OCI-LY1 (cell line): ENCODE data around the gene DCDC2B.

Experiments used
- H2AFZ ChIP-seq: fragments of 200-600 bp; sonication (generic), shearing (Covaris generic); 2 replicates; pipeline ENCODE4 v1.6.0; 2014; ENCODE audit warnings: antibody characterized with exemption, mild to moderate bottlenecking, low read length
- H3F3A ChIP-seq: fragments of 200-600 bp; sonication (generic), shearing (Covaris generic); 2 replicates; pipeline ENCODE4 v1.6.0; 2014; ENCODE audit warnings: mild to moderate bottlenecking, antibody characterized with exemption, low read length, moderate library complexity; ENCODE audit not compliant: insufficient read depth
- H3K27ac ChIP-seq: fragments of 200-600 bp; sonication (generic); 2 replicates; pipeline ENCODE4 v1.5.1; 2014; ENCODE audit warnings: low read length, mixed run types, mild to moderate bottlenecking, low read depth; ENCODE audit not compliant: poor library complexity, severe bottlenecking
- H3K27me3 ChIP-seq: fragments of 200-600 bp; sonication (generic); 2 replicates; pipeline ENCODE4 v1.6.0; 2014; ENCODE audit warnings: antibody characterized with exemption, mild to moderate bottlenecking, low read length, moderate library complexity; ENCODE audit not compliant: insufficient read depth
- H3K36me3 ChIP-seq: fragments of 200-600 bp; sonication (generic); 2 replicates; pipeline ENCODE4 v1.6.1; 2014; ENCODE audit warnings: mild to moderate bottlenecking, antibody characterized with exemption, low read length, moderate library complexity, mixed read lengths; ENCODE audit not compliant: insufficient read depth
- H3K4me1 ChIP-seq: fragments of 200-600 bp; sonication (generic); 2 replicates; pipeline ENCODE4 v1.5.1; 2014; ENCODE audit warnings: mild to moderate bottlenecking, low read length, moderate library complexity; ENCODE audit not compliant: insufficient read depth, severe bottlenecking
- H3K4me2 ChIP-seq: fragments of 200-600 bp; sonication (generic), shearing (Covaris generic); 2 replicates; pipeline ENCODE4 v1.6.1; 2014; ENCODE audit warnings: low read length
- H3K4me3 ChIP-seq: fragments of 200-600 bp; sonication (generic); 2 replicates; pipeline ENCODE4 v1.5.1; 2014; ENCODE audit warnings: low read length, low read depth, mild to moderate bottlenecking, mixed read lengths; ENCODE audit not compliant: poor library complexity, severe bottlenecking
- H3K79me2 ChIP-seq: fragments of 200-600 bp; shearing (Covaris generic); 2 replicates; pipeline ENCODE4 v1.6.1; 2016; ENCODE audit warnings: mixed run types, low read length, mixed read lengths; ENCODE audit not compliant: insufficient read depth
- H3K9ac ChIP-seq: fragments of 200-600 bp; sonication (generic), shearing (Covaris generic); 2 replicates; pipeline ENCODE4 v1.6.1; 2014; ENCODE audit warnings: mild to moderate bottlenecking, low read length, mixed read lengths
- H3K9me2 ChIP-seq: fragments of 200-600 bp; sonication (generic), shearing (Covaris generic); 2 replicates; pipeline ENCODE4 v1.6.1; 2014; ENCODE audit warnings: low read depth, mild to moderate bottlenecking, low read length, mixed read lengths
- H3K9me3 ChIP-seq: fragments of 200-600 bp; shearing (Covaris generic); 2 replicates; pipeline ENCODE4 v1.6.1; 2014; ENCODE audit warnings: low read length, mixed read lengths
- H4K20me1 ChIP-seq: fragments of 200-600 bp; sonication (generic), shearing (Covaris generic); 2 replicates; pipeline ENCODE4 v1.6.0; 2016; ENCODE audit warnings: mild to moderate bottlenecking, low read length; ENCODE audit not compliant: insufficient read depth
- EZH2 ChIP-seq: fragments of 200-600 bp; sonication (generic), shearing (Covaris generic); IDR thresholded peaks from 2 replicates; pipeline ENCODE4 v1.8.0; 2017; ENCODE audit warnings: borderline replicate concordance, mixed run types, mild to moderate bottlenecking, antibody characterized with exemption, low read length, moderate library complexity, mixed read lengths
- TF ChIP-seq, protein P1 (sequence below): fragments of 200-600 bp; sonication (generic), shearing (Covaris generic); IDR thresholded peaks from 2 replicates; pipeline ENCODE4 v1.5.1; 2017; ENCODE audit warnings: mild to moderate bottlenecking, antibody characterized with exemption, low read length, moderate library complexity, mixed read lengths

The DCDC2B gene

DNA sequence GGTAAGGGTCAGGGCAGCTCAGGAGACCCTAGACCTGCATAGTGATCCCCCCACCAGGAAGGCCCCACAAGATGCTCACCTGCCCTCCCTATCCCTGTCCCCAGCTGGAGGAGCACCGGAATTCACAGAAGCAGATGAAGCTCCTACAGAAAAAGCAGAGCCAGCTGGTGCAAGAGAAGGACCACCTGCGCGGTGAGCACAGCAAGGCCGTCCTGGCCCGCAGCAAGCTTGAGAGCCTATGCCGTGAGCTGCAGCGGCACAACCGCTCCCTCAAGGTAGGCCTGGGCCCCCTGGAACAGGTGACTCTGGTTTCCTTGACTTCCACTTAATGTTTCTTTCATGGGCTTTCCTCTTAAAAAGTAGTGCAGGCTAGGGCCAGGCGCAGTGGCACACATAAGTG lies 21.0 kb upstream of the DCDC2B start:
- H3K9me2 ChIP-seq: no peaks in the 10 kb centered on the region
- H4K20me1 ChIP-seq: no peaks in the 10 kb centered on the region
- TF ChIP-seq, protein P1, sequence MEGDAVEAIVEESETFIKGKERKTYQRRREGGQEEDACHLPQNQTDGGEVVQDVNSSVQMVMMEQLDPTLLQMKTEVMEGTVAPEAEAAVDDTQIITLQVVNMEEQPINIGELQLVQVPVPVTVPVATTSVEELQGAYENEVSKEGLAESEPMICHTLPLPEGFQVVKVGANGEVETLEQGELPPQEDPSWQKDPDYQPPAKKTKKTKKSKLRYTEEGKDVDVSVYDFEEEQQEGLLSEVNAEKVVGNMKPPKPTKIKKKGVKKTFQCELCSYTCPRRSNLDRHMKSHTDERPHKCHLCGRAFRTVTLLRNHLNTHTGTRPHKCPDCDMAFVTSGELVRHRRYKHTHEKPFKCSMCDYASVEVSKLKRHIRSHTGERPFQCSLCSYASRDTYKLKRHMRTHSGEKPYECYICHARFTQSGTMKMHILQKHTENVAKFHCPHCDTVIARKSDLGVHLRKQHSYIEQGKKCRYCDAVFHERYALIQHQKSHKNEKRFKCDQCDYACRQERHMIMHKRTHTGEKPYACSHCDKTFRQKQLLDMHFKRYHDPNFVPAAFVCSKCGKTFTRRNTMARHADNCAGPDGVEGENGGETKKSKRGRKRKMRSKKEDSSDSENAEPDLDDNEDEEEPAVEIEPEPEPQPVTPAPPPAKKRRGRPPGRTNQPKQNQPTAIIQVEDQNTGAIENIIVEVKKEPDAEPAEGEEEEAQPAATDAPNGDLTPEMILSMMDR: no peak
- TF ChIP-seq EZH2: no peak
- H3F3A ChIP-seq: no peaks in the 10 kb centered on the region
- H3K27me3 ChIP-seq: no peaks in the 10 kb centered on the region
- no peaks in the 10 kb centered on the region for H3K9me3 ChIP-seq
- H3K36me3 ChIP-seq: peaks cover 86% of the 10 kb centered on the region
- no peak overlapping the region for H3K4me3 ChIP-seq
- no peaks in the 10 kb centered on the region for H3K4me1 ChIP-seq
- no peak overlapping the region for H3K4me2 ChIP-seq
- H3K79me2 ChIP-seq: no peaks in the 10 kb centered on the region; the same call in 1 of the 2 replicates
- H3K27ac ChIP-seq: no peak overlapping the region
- H2AFZ ChIP-seq: no peak overlapping the region
- H3K9ac ChIP-seq: no peak overlapping the region

DNA sequence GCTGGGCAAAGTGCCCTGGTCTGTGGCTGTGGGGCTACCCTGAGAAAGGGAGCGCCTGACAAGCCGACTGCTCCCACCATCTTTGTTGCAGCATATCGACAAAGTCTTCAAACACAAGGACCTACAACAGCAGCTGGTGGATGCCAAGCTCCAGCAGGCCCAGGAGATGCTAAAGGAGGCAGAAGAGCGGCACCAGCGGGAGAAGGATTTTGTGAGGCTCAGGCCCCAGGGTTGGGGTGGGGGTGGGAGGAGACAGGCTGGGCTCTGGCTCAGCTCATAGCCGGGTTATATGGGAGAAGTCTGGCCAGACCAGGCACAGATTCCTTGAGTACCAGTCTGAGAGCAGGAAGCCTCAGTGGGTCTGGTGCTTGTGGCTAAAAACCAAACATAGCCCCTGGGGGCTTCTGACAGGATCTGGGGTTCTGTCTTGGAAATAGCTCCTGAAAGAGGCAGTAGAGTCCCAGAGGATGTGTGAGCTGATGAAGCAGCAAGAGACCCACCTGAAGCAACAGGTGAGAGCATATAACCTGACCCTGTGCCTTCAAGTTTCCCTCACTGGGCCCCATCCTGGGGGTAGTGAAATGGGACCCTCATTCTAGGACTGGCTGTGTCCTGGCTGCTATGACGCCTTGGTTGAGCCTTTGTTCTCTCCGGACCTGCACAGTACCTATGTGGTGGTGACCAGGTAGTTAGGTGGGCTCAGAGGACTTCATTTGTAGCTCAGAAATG lies 16.5 kb upstream of the DCDC2B start:
- TF ChIP-seq EZH2: no peak
- TF ChIP-seq, protein P1: no peak
- Histone ChIP-seq H3K9me3 (no peaks in the 10 kb centered on the region), H3K9ac (no peak overlapping the region), H2AFZ (no peak overlapping the region), H4K20me1 (no peaks in the 10 kb centered on the region), H3K79me2 (no peaks in the 10 kb centered on the region), H3K4me1 (no peaks in the 10 kb centered on the region), H3F3A (no peaks in the 10 kb centered on the region), H3K4me3 (no peak overlapping the region), H3K36me3 (peaks cover 95% of the 10 kb centered on the region), H3K4me2 (no peak overlapping the region), H3K27ac (no peak overlapping the region), H3K9me2 (no peaks in the 10 kb centered on the region), H3K27me3 (no peaks in the 10 kb centered on the region)

DNA sequence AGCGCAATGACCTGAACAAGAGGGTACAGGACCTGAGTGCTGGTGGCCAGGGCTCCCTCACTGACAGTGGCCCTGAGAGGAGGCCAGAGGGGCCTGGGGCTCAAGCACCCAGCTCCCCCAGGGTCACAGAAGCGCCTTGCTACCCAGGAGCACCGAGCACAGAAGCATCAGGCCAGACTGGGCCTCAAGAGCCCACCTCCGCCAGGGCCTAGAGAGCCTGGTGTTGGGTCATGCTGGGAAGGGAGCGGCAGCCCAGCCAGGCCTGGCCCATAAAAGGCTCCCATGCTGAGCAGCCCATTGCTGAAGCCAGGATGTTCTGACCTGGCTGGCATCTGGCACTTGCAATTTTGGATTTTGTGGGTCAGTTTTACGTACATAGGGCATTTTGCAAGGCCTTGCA lies 13.9 kb upstream of the DCDC2B start:
- H3F3A ChIP-seq: no peaks in the 10 kb centered on the region
- H3K36me3 ChIP-seq: peaks cover 80% of the 10 kb centered on the region
- H3K4me1 ChIP-seq: peaks cover 9% of the 10 kb centered on the region

More for the DNA sequence above, 13.9 kb upstream of the DCDC2B start:
- Histone ChIP-seq H3K9ac (no peak overlapping the region), H3K4me3 (no peak overlapping the region), H3K27me3 (no peaks in the 10 kb centered on the region), H3K79me2 (no peaks in the 10 kb centered on the region), H3K9me3 (no peaks in the 10 kb centered on the region), H3K27ac (no peak overlapping the region), H3K9me2 (no peaks in the 10 kb centered on the region), H2AFZ (no peak overlapping the region), H3K4me2 (no peak overlapping the region), H4K20me1 (no peaks in the 10 kb centered on the region)
- no peak for TF ChIP-seq EZH2
- TF ChIP-seq, protein P1: no peak
